ENCODE data around the gene SPG11.

The SPG11 gene

GRCh38 chr15:44656913-44657312 lies 6.5 kb downstream of the SPG11 start:
- TF ChIP-seq CTCF (IDR thresholded peaks at IDR 0.05; ENCODE audit: insufficient read depth, low read length, missing control alignments): no peak
- POLR2A ChIA-PET: no interaction called here
- CTCF ChIA-PET: interaction anchor here (0.9 to 1.0 kb wide), 2 partner anchors 79 to 82 kb away, joined by 3 to 4 read pairs; no protein-coding TSS in a partner anchor
- H3K4me3 ChIP-seq (ENCODE audit: low read depth, low read length): no peak overlapping the region
- DNase-seq (ENCODE audit: low read depth, low spot score): no peak

GRCh38 chr15:44656298-44656697 lies 7.2 kb downstream of the SPG11 start:
- ChIA-PET POLR2A (no interaction called here), CTCF (interaction anchor here (0.9 to 1.0 kb wide), 2 partner anchors 78 to 82 kb away, joined by 3 to 4 read pairs; no protein-coding TSS in a partner anchor)
- no peak for TF ChIP-seq CTCF (IDR thresholded peaks at IDR 0.05; ENCODE audit: insufficient read depth, low read length, missing control alignments)
- no peak for DNase-seq (ENCODE audit: low read depth, low spot score)
- no peak overlapping the region for H3K4me3 ChIP-seq (ENCODE audit: low read depth, low read length)

DNA sequence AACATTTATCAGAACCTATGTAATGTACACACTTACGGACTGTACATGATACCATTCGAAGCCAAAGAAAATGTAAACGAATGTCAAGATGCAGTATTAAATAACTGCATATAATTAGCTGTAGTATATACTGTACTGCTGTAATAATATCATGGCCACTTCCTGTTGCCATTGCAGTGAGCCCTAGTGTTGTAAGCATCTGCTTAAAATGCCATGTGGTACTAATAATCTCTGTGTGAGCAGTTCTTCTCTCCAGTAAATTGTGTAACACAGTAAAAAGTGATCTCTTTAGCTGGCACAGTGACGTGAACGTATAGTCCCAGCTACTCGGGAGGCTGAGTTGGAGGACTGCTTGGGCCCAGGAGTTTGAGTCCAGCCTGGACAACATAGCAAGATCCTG lies 8.6 kb downstream of the SPG11 start:
- ChIA-PET CTCF (interaction anchor here (1.4 kb wide), 1 partner anchor 9 kb away, joined by 6 read pairs; the partner anchor contains the start of gene SPG11), POLR2A (no interaction called here)
- peak; percentile 29 for DNase-seq (ENCODE audit: low read depth, low spot score)
- no peak overlapping the region for H3K4me3 ChIP-seq (ENCODE audit: low read depth, low read length)
- no peak for TF ChIP-seq CTCF (IDR thresholded peaks at IDR 0.05; ENCODE audit: insufficient read depth, low read length, missing control alignments)

- ChIA-PET CTCF (interaction anchor here (1.6 to 5.2 kb wide), 2 partner anchors 55 to 90 kb away, joined by 3 to 25 read pairs; partner anchors contain the start of gene TRIM69), POLR2A (no interaction called here)
- no peak for DNase-seq (ENCODE audit: low read depth, low spot score)
- no peak overlapping the region for H3K4me3 ChIP-seq (ENCODE audit: low read depth, low read length)
- no peak for TF ChIP-seq CTCF (IDR thresholded peaks at IDR 0.05; ENCODE audit: insufficient read depth, low read length, missing control alignments)
Observed at GRCh38 chr15:44647637-44648036, 15.8 kb downstream of the SPG11 start.

GRCh38 chr15:44647036-44647435 lies 16.4 kb downstream of the SPG11 start:
- CTCF ChIA-PET: interaction anchor here (0.8 to 5.2 kb wide), 3 partner anchors 16 to 91 kb away, joined by 3 to 25 read pairs (median 3); partner anchors contain the start of genes SPG11 and TRIM69
- POLR2A ChIA-PET: no interaction called here
- TF ChIP-seq CTCF (IDR thresholded peaks at IDR 0.05; ENCODE audit: insufficient read depth, low read length, missing control alignments): no peak
- no peak for DNase-seq (ENCODE audit: low read depth, low spot score)
- no peak overlapping the region for H3K4me3 ChIP-seq (ENCODE audit: low read depth, low read length)

GRCh38 chr15:44646460-44646859 lies 17.0 kb downstream of the SPG11 start:
- ChIA-PET CTCF (interaction anchor here (0.8 to 5.2 kb wide), 2 partner anchors 17 to 91 kb away, joined by 3 to 25 read pairs; partner anchors contain the start of genes SPG11 and TRIM69), POLR2A (no interaction called here)
- DNase-seq (ENCODE audit: low read depth, low spot score): no peak
- TF ChIP-seq CTCF (IDR thresholded peaks at IDR 0.05; ENCODE audit: insufficient read depth, low read length, missing control alignments): no peak
- no peak overlapping the region for H3K4me3 ChIP-seq (ENCODE audit: low read depth, low read length)

Data from AG04449 (cell line).